IMR-90 (cell line): ENCODE measurements around the gene OCSTAMP. TPM values are rescaled to one million over a fixed set of nuclear protein-coding genes. Genes with fewer than 3 reads are reported as not detected.

ENCODE experiments used
- ATAC-seq: fragments of 200-7000 bp; cut with Tn5 transposase; 2 replicates; pipeline ENCODE4 v1.9.1; 2020; ENCODE audit warnings: low read depth, mild to moderate bottlenecking, moderate library complexity
- BruUV-seq: library from RNA; stranded (reverse); fragments of 400-500 nt; replicated peaks from 2 replicates; lab custom pipeline; 2021; lab: Mats Ljungman, UMichigan
- CTCF ChIA-PET: fragments of 300-600 bp; formaldehyde crosslinking; extraction: SDS; loops from one replicate; lab custom pipeline; 2021; ENCODE audit warnings: antibody characterized with exemption; lab: Yijun Ruan, JAX
- POLR2A ChIA-PET: fragments of 300-600 bp; sonication (Branson Sonifier 250); formaldehyde crosslinking; loops from one replicate; lab custom pipeline; 2022; ENCODE audit warnings: antibody characterized with exemption; ENCODE audit not compliant: unreplicated experiment; lab: Charles Lee
- DNase-seq: peaks from one replicate; pipeline ENCODE4 v3.0.0; 2013
- H2AFZ ChIP-seq: replicated peaks from 2 replicates; pipeline ENCODE3; 2013; ENCODE audit warnings: low read length, mild to moderate bottlenecking; ENCODE audit not compliant: poor library complexity
- H2AK5ac ChIP-seq: 2 replicates; pipeline ENCODE4 v1.6.1; 2013; ENCODE audit warnings: low read depth, low read length, inconsistent platforms
- H2AK9ac ChIP-seq: replicated peaks from 2 replicates; pipeline ENCODE3; 2013; ENCODE audit warnings: mild to moderate bottlenecking, low read depth, low read length, moderate library complexity; ENCODE audit not compliant: poor library complexity
- H2BK120ac ChIP-seq: 2 replicates; pipeline ENCODE4 v1.6.1; 2013; ENCODE audit warnings: low read depth, low read length, inconsistent platforms
- H2BK15ac ChIP-seq: 3 replicates; pipeline ENCODE4 v1.6.1; 2013; ENCODE audit warnings: low read depth, low read length, inconsistent platforms
- H2BK20ac ChIP-seq: 2 replicates; pipeline ENCODE4 v1.6.1; 2013; ENCODE audit warnings: low read depth, mild to moderate bottlenecking, inconsistent platforms, low read length, moderate library complexity
- H2BK5ac ChIP-seq: 2 replicates; pipeline ENCODE4 v1.6.1; 2013; ENCODE audit warnings: mild to moderate bottlenecking, low read depth, low read length, inconsistent platforms; ENCODE audit not compliant: poor library complexity, severe bottlenecking
- H3K14ac ChIP-seq: replicated peaks from 2 replicates; pipeline ENCODE4 v1.6.1; 2013; ENCODE audit warnings: low read depth, low read length, inconsistent platforms
- H3K18ac ChIP-seq: 2 replicates; pipeline ENCODE4 v1.6.1; 2013; ENCODE audit warnings: low read depth, low read length, control low read depth
- H3K23ac ChIP-seq: 2 replicates; pipeline ENCODE4 v1.6.1; 2013; ENCODE audit warnings: low read depth, low read length, inconsistent platforms
- H3K27ac ChIP-seq: 2 replicates; pipeline ENCODE4 v1.5.1; 2013; ENCODE audit warnings: mild to moderate bottlenecking, control low read depth, low read length; ENCODE audit not compliant: insufficient read depth
- H3K27me3 ChIP-seq: 2 replicates; pipeline ENCODE4 v1.6.1; 2013; ENCODE audit warnings: low read length; ENCODE audit not compliant: control insufficient read depth, insufficient read depth
- H3K36me3 ChIP-seq: 2 replicates; pipeline ENCODE4 v1.6.1; 2013; ENCODE audit warnings: low read length, mixed read lengths; ENCODE audit not compliant: control insufficient read depth, insufficient read depth
- H3K4ac ChIP-seq: 2 replicates; pipeline ENCODE4 v1.6.1; 2013; ENCODE audit warnings: low read depth, low read length, inconsistent platforms
- H3K4me1 ChIP-seq: 2 replicates; pipeline ENCODE4 v1.6.1; 2013; ENCODE audit warnings: low read length, mixed read lengths; ENCODE audit not compliant: control insufficient read depth, insufficient read depth
- H3K4me2 ChIP-seq: 2 replicates; pipeline ENCODE4 v1.6.1; 2013; ENCODE audit warnings: low read depth, mild to moderate bottlenecking, control low read depth, low read length, moderate library complexity
- H3K4me3 ChIP-seq: 2 replicates; pipeline ENCODE4 v1.5.1; 2013; ENCODE audit warnings: low read depth, mild to moderate bottlenecking, control low read depth, low read length, moderate library complexity; ENCODE audit not compliant: insufficient read depth
- H3K56ac ChIP-seq: 2 replicates; pipeline ENCODE4 v1.6.1; 2013; ENCODE audit warnings: low read length, inconsistent platforms; ENCODE audit not compliant: insufficient read depth; ENCODE audit errors: extremely low read depth
- H3K79me1 ChIP-seq, 2 experiments: 2 replicates each; pipeline ENCODE4 v1.6.1; 2013; ENCODE audit warnings: low read length in 2 of 2, inconsistent platforms in 1 of 2, low read depth in 1 of 2
- H3K9ac ChIP-seq: 2 replicates; pipeline ENCODE4 v1.6.1; 2013; ENCODE audit warnings: low read depth, low read length, control low read depth
- H3K9me1 ChIP-seq: 2 replicates; pipeline ENCODE4 v1.6.1; 2013; ENCODE audit warnings: low read length, inconsistent platforms; ENCODE audit not compliant: insufficient read depth
- H3K9me3 ChIP-seq: 2 replicates; pipeline ENCODE4 v1.6.1; 2013; ENCODE audit warnings: low read length; ENCODE audit not compliant: control insufficient read depth, insufficient read depth
- H4K20me1 ChIP-seq: 2 replicates; pipeline ENCODE4 v1.6.1; 2013; ENCODE audit warnings: low read length, inconsistent platforms; ENCODE audit not compliant: insufficient read depth
- H4K5ac ChIP-seq: 2 replicates; pipeline ENCODE4 v1.6.1; 2013; ENCODE audit warnings: mild to moderate bottlenecking, low read depth, low read length, control low read depth
- H4K8ac ChIP-seq, 2 experiments: 2 replicates each; pipeline ENCODE4 v1.6.1; 2013; ENCODE audit warnings: low read depth in 2 of 2, low read length in 2 of 2, control low read depth in 1 of 2, inconsistent platforms in 1 of 2
- H4K91ac ChIP-seq: 2 replicates; pipeline ENCODE4 v1.6.1; 2013; ENCODE audit warnings: low read depth, low read length, inconsistent platforms; ENCODE audit not compliant: insufficient read depth
- BHLHE40 ChIP-seq: fragments of 150-350 bp; IDR thresholded peaks from 2 replicates; pipeline ENCODE4 v1.6.1; 2016; ENCODE audit warnings: mild to moderate bottlenecking, low read depth, low read length
- CEBPB ChIP-seq: IDR thresholded peaks from 2 replicates; pipeline ENCODE4 v1.6.1; 2012; ENCODE audit warnings: low read depth, low read length, improper control_type of control experiment
- CHD1 ChIP-seq: IDR thresholded peaks from 2 replicates; pipeline ENCODE4 v1.6.1; 2012; ENCODE audit warnings: low read depth, low read length, improper control_type of control experiment
- CTCF ChIP-seq: conservative IDR thresholded peaks from 2 replicates; pipeline ENCODE4 v1.5.1; 2012; ENCODE audit warnings: mild to moderate bottlenecking, low read depth, low read length, improper control_type of control experiment
- FOS ChIP-seq: fragments of 150-350 bp; IDR thresholded peaks from 2 replicates; pipeline ENCODE4 v1.6.1; 2016; ENCODE audit warnings: low read depth, low read length
- MAFK ChIP-seq: IDR thresholded peaks from 2 replicates; pipeline ENCODE4 v1.6.1; 2012; ENCODE audit warnings: low read depth, low read length, improper control_type of control experiment
- MXI1 ChIP-seq: IDR thresholded peaks from 2 replicates; pipeline ENCODE4 v1.6.1; 2012; ENCODE audit warnings: low read depth, mild to moderate bottlenecking, low read length, moderate library complexity, borderline replicate concordance
- NFE2L2 ChIP-seq: fragments of 150-350 bp; IDR thresholded peaks from 2 replicates; pipeline ENCODE4 v1.6.1; 2016; ENCODE audit warnings: low read depth, mild to moderate bottlenecking, low read length
- POLR2A ChIP-seq: IDR thresholded peaks from 2 replicates; pipeline ENCODE4 v1.6.1; 2012; ENCODE audit warnings: mild to moderate bottlenecking, low read depth, low read length
- RAD21 ChIP-seq: IDR thresholded peaks from 2 replicates; pipeline ENCODE4 v1.6.1; 2012; ENCODE audit warnings: low read length, improper control_type of control experiment
- RCOR1 ChIP-seq: IDR thresholded peaks from 2 replicates; pipeline ENCODE4 v1.6.1; 2012; ENCODE audit warnings: mild to moderate bottlenecking, low read length, improper control_type of control experiment; ENCODE audit not compliant: insufficient replicate concordance
- RFX5 ChIP-seq: IDR thresholded peaks from 2 replicates; pipeline ENCODE4 v1.8.0; 2012; ENCODE audit warnings: low read depth, mild to moderate bottlenecking, low read length, moderate library complexity
- SMC3 ChIP-seq: fragments of 150-350 bp; IDR thresholded peaks from 2 replicates; pipeline ENCODE4 v1.6.1; 2016; ENCODE audit warnings: low read depth, mild to moderate bottlenecking, antibody characterized with exemption, low read length, moderate library complexity
- WGBS, 2 experiments: methylation state at CpG; one replicate each; pipeline versions ENCODE4 v1.1.5 to v1.1.7; 2013; ENCODE audit warnings: missing lambda C conversion rate in 2 of 2; ENCODE audit not compliant: insufficient read length in 1 of 2; ENCODE audit errors: extremely low coverage in 2 of 2; 5-methylcytosine and 5-hydroxymethylcytosine counted together
- dilution Hi-C: fragments of 300-500 bp; cut with HindIII; formaldehyde crosslinking; loops from one replicate; pipeline ENCODE4 v1.14.3; 2018; ENCODE audit warnings: low sequenced_read_pairs; ENCODE audit not compliant: unreplicated experiment
- in situ Hi-C: fragments of 300-500 bp; cut with MboI; formaldehyde crosslinking; loops from 3 replicates; pipeline ENCODE4 v1.14.3; 2019; ENCODE audit warnings: low sequenced_read_pairs, inconsistent platforms, mixed read lengths
- intact Hi-C: fragments of 100-400 bp; cut with micrococcal nuclease; formaldehyde crosslinking; loops from 2 replicates; pipeline ENCODE4 v1.10.0; 2022
- polyA plus RNA-seq, 3 experiments: library from polyadenylated mRNA; depleted of rRNA; stranded (reverse); fragments of >200 nt; gene quantifications; 2 replicates each; pipeline ENCODE4 v1.2.3, GENCODE V29; 2012; ENCODE audit warnings: low replicate concordance in 1 of 3
- total RNA-seq: library from RNA; depleted of rRNA; stranded (reverse); fragments of >200 nt; gene quantifications from 2 replicates; pipeline ENCODE4 v1.2.3, GENCODE V29; 2012

Gene OCSTAMP
- total and polyA plus RNA-seq, 2 of the 4 experiments (the other 2 are of a cell fraction) = not detected

- Histone ChIP-seq H3K4me2 (no peak overlapping the region), H4K8ac (no peak overlapping the region), H4K20me1 (no peaks in the 10 kb centered on the region), H3K79me1 (no peaks in the 10 kb centered on the region), H3K4me1 (no peaks in the 10 kb centered on the region), H3K9me1 (no peaks in the 10 kb centered on the region), H2BK5ac (no peak overlapping the region), H3K56ac (no peak overlapping the region), H2AK9ac (no peak overlapping the region), H3K36me3 (no peaks in the 10 kb centered on the region), H4K5ac (no peak overlapping the region), H3K4ac (no peak overlapping the region), H3K18ac (no peak overlapping the region), H3K9ac (no peak overlapping the region), H4K91ac (no peak overlapping the region), H3K14ac (no peak overlapping the region), H3K4me3 (no peak overlapping the region), H2AK5ac (no peak overlapping the region), H3K9me3 (no peaks in the 10 kb centered on the region), H2BK15ac (no peak overlapping the region), H2BK20ac (no peak overlapping the region), H2AFZ (no peak overlapping the region), H2BK120ac (no peak overlapping the region), H3K23ac (no peak overlapping the region), H3K27me3 (peaks cover 5% of the 10 kb centered on the region), H3K27ac (no peak overlapping the region)
- ChIA-PET CTCF (no interaction called here), POLR2A (no interaction called here)
- ATAC-seq (no peak), DNase-seq (no peak)
- dilution Hi-C loops = no loop called here
- 50% methylated on average over 1 of the region's 6 CpGs; no CpG with 5 or more reads in 1 of the 2 experiments for WGBS, 2 experiments
- in situ Hi-C loops = no loop called here
- intact Hi-C loops = no loop called here
- no TSS peak for BruUV-seq
- TF ChIP-seq BHLHE40 (no peak), RFX5 (no peak), NFE2L2 (no peak), MAFK (no peak), MXI1 (no peak), RAD21 (no peak), RCOR1 (no peak), CHD1 (no peak), CTCF (no peak), POLR2A (no peak), FOS (no peak), CEBPB (no peak), SMC3 (no peak)
Observed at GRCh38 chr20:46547995-46548394, 2.5 kb downstream of the OCSTAMP start.
